ENCODE results near the gene ATP4A. TPM values are rescaled to one million over a fixed set of nuclear protein-coding genes. Genes with fewer than 3 reads are reported as not detected.

The ATP4A gene
- total RNA-seq, 1 experiment from 2014 or later, result not detected

DNA sequence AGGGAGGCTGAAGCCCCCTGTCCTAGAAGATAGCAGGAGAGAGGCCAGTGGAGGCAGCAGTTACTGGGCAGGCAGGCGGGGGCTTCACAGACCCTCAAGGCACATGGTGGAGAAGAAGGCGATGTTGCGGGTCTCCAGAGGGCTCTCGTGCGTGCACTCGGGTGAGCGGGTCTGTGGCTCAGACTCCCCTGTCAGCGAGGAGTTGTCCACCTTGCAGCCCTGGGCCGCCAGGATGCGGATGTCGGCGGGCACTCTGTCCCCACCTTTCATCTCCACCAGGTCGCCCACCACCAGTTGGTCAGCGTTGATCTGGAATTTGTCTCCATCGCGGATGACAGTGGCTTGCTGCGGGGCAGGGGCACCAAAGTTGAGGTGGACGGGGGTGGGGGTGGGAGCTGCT, 3.2 kb downstream of the ATP4A start:
- no peak for TF ChIP-seq CTCF (IDR thresholded peaks at IDR 0.05; ENCODE audit: insufficient read depth in 1 of 2, low read depth in 1 of 2, low read length in 1 of 2, severe bottlenecking in 1 of 2, unreplicated experiment in 1 of 2)
- Mint-ChIP-seq H3K27me3 (ENCODE audit: insufficient read depth, unreplicated experiment) (peaks cover 27% of the 10 kb centered on the region), H3K9me3 (ENCODE audit: unreplicated experiment) (no peaks in the 10 kb centered on the region), H3K4me1 (ENCODE audit: low read depth, unreplicated experiment) (no peaks in the 10 kb centered on the region), H3K4me3 (ENCODE audit: unreplicated experiment) (no peak overlapping the region), H3K36me3 (ENCODE audit: insufficient read depth, unreplicated experiment) (peaks cover 5% of the 10 kb centered on the region), H3K27ac (ENCODE audit: unreplicated experiment) (no peak overlapping the region)
- CTCF ChIA-PET, result interaction anchor here (0.8 kb wide), 1 partner anchor 50 kb away, joined by 3 read pairs; no protein-coding TSS in a partner anchor
- H3K36me3 ChIP-seq (ENCODE audit: control insufficient read depth, insufficient read depth, low read length), result no peaks in the 10 kb centered on the region
- H3K9me3 ChIP-seq, result 0 out of 2 replicates have a peak, but pooled peaks cover 3% of the 10 kb centered on the region
- no peak overlapping the region for H3K4me3 ChIP-seq (ENCODE audit: low read depth, low read length)
- intact Hi-C loops (cut with micrococcal nuclease; ENCODE audit: unreplicated experiment), result no loop called here
- POLR2A ChIA-PET, result no interaction called here
- no TSS peak for BruUV-seq (replicated peaks)
- no peak for DNase-seq
- H3K4me1 ChIP-seq, result 0 out of 2 replicates have a peak, but pooled peaks cover 5% of the 10 kb centered on the region
- no peaks in the 10 kb centered on the region for H3K27me3 ChIP-seq (replicated peaks; ENCODE audit: control insufficient read depth, insufficient read depth, low read length)

DNA sequence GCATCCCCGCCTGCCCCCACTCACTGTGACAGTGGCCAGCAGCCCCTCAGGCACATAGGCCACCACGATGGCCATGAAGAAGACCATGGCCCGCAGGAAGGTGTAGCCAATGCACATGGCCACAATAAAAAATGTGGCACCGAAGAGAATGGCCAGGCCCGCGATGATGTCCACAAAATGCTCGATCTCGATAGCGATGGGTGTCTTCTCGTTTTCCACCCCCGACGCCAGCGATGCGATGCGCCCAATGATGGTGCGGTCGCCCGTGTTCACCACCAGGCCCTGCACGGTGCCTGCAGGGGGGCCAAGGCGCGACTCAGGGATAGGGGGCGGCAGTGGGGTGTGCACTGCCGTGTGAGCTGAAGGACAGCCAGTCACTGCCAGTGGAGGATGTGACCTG, 3.7 kb downstream of the ATP4A start:
- no peak overlapping the region for H3K4me3 ChIP-seq (ENCODE audit: low read depth, low read length)
- BruUV-seq (replicated peaks), result no TSS peak
- CTCF ChIA-PET, result no interaction called here

DNA sequence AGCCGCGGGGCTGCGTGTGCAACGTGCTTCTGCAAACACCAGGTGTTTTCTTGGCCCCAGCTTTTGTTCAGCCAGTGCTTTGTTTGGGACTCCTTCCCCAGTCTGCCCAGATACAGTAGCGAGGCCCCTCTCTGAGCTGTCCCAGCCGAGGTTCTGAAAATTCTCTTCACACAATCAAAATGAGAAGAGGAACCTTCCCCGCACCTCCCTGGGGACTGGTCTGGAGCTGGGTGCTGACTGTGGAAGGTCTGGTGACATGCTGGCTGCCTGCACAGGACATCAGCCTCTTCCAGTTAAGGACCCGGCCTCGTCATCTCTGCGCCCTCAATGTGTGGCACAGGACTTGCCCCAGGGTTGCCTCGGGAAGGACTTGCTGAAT, 4.2 kb downstream of the ATP4A start:
- Mint-ChIP-seq H3K27me3 (ENCODE audit: insufficient read depth, unreplicated experiment) (peaks cover 27% of the 10 kb centered on the region), H3K4me1 (ENCODE audit: low read depth, unreplicated experiment) (no peaks in the 10 kb centered on the region), H3K9me3 (ENCODE audit: unreplicated experiment) (no peaks in the 10 kb centered on the region), H3K36me3 (ENCODE audit: insufficient read depth, unreplicated experiment) (peaks cover 5% of the 10 kb centered on the region), H3K27ac (ENCODE audit: unreplicated experiment) (no peak overlapping the region), H3K4me3 (ENCODE audit: unreplicated experiment) (no peak overlapping the region)
- no peak for DNase-seq
- Histone ChIP-seq H3K4me1 (0 out of 2 replicates have a peak, but pooled peaks cover 5% of the 10 kb centered on the region), H3K27me3 (replicated peaks; ENCODE audit: control insufficient read depth, insufficient read depth, low read length) (no peaks in the 10 kb centered on the region), H3K9me3 (0 out of 2 replicates have a peak, but pooled peaks cover 3% of the 10 kb centered on the region), H3K4me3 (ENCODE audit: low read depth, low read length) (no peak overlapping the region), H3K36me3 (ENCODE audit: control insufficient read depth, insufficient read depth, low read length) (no peaks in the 10 kb centered on the region)
- TF ChIP-seq CTCF (IDR thresholded peaks at IDR 0.05; ENCODE audit: insufficient read depth in 1 of 2, low read depth in 1 of 2, low read length in 1 of 2, severe bottlenecking in 1 of 2, unreplicated experiment in 1 of 2), result no peak
- intact Hi-C loops (cut with micrococcal nuclease; ENCODE audit: unreplicated experiment), result no loop called here
- ChIA-PET POLR2A (no interaction called here), CTCF (no interaction called here)
- no TSS peak for BruUV-seq (replicated peaks)

More for the DNA sequence above, 3.7 kb downstream of the ATP4A start:
- Histone ChIP-seq H3K27me3 (replicated peaks; ENCODE audit: control insufficient read depth, insufficient read depth, low read length) (no peaks in the 10 kb centered on the region), H3K4me1 (0 out of 2 replicates have a peak, but pooled peaks cover 5% of the 10 kb centered on the region), H3K9me3 (0 out of 2 replicates have a peak, but pooled peaks cover 3% of the 10 kb centered on the region), H3K36me3 (ENCODE audit: control insufficient read depth, insufficient read depth, low read length) (no peaks in the 10 kb centered on the region)
- Mint-ChIP-seq H3K27ac (ENCODE audit: unreplicated experiment) (no peak overlapping the region), H3K36me3 (ENCODE audit: insufficient read depth, unreplicated experiment) (peaks cover 5% of the 10 kb centered on the region), H3K4me1 (ENCODE audit: low read depth, unreplicated experiment) (no peaks in the 10 kb centered on the region), H3K27me3 (ENCODE audit: insufficient read depth, unreplicated experiment) (peaks cover 27% of the 10 kb centered on the region), H3K4me3 (ENCODE audit: unreplicated experiment) (no peak overlapping the region), H3K9me3 (ENCODE audit: unreplicated experiment) (no peaks in the 10 kb centered on the region)
- POLR2A ChIA-PET, result no interaction called here
- intact Hi-C loops (cut with micrococcal nuclease; ENCODE audit: unreplicated experiment), result no loop called here
- TF ChIP-seq CTCF (IDR thresholded peaks at IDR 0.05; ENCODE audit: insufficient read depth in 1 of 2, low read depth in 1 of 2, low read length in 1 of 2, severe bottlenecking in 1 of 2, unreplicated experiment in 1 of 2), result no peak
- DNase-seq, result no peak

All from Caco-2 (cell line).